Measurements from ENCODE around the gene KRT71. TPM values are rescaled to one million over a fixed set of nuclear protein-coding genes. Genes with fewer than 3 reads are reported as not detected.
"Not testable (repeated sequence)": the region's sequence is repeated elsewhere in the genome, so short reads cannot be mapped to it uniquely, and the experiment has no call there.

KRT71 gene
- total RNA-seq, 1 experiment from 2014 or later, result not detected

GRCh38 chr12:52515319-52515646, 37.7 kb downstream of the KRT71 start:
- Histone ChIP-seq H4K20me1 (ENCODE audit: insufficient read depth, low read depth, low read length) (no peaks in the 10 kb centered on the region), H3K36me3 (ENCODE audit: insufficient read depth, low read length) (no peaks in the 10 kb centered on the region), H3K4me2 (ENCODE audit: low read depth, low read length, poor library complexity, severe bottlenecking) (no peak overlapping the region), H3K27me3 (ENCODE audit: low read length) (no peaks in the 10 kb centered on the region), H3K4me3 (ENCODE audit: low read length) (no peak overlapping the region), H3K4me1 (ENCODE audit: low read length) (peaks cover 2% of the 10 kb centered on the region; the same call in 1 of the 2 replicates), H3K27ac (ENCODE audit: low read length) (no peak overlapping the region), H3K9me3 (ENCODE audit: low read length) (no peaks in the 10 kb centered on the region), H3K79me2 (ENCODE audit: low read length) (no peaks in the 10 kb centered on the region), H2AFZ (ENCODE audit: low read length) (no peak overlapping the region), H3K9ac (ENCODE audit: low read length) (no peak overlapping the region), H3K9me2 (replicated peaks; ENCODE audit: insufficient read depth, low read length) (no peaks in the 10 kb centered on the region)
- no peak for DNase-seq

DNA sequence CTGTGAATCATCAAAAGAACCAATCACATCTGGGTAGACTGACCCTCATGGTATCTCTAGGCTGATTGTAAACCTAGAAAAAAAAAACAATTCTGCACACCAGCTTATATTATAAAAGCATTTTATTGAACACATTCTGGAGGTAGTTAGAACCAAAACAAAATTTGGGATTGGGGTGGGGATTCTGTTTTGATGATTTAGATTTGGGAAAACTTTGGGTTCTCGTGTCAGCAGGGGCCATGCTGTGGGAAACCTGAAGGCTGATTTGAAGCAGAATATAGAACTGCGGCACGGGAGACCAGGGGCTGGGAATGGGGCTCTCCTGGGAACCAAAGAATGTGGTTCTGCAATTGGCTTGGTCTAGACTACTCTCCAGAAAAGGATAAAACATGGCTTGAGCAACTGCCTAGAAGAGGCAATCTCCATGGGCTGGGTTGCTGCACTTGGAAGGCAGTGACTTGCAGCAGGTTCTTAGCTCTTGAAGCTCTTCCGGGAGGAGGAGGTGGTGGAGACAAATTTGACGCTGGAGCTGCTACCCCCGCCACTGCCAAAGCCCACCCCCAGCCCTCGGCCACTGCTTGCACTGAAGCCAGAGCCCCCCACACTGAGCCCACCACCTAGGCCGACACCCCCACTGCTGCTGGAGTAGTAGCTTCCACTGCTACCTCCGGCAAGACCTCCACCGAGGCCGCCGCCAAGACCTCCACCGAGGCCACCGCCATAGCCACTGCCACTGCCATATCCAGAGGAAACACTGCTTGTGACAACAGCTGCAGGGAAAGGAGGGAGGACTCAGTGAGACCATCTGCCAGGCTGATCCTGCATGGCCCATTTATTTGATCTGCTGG, 38.2 kb downstream of the KRT71 start:
- Histone ChIP-seq H3K4me1 (ENCODE audit: low read length) (peaks cover 3% of the 10 kb centered on the region; the same call in 1 of the 2 replicates), H3K79me2 (ENCODE audit: low read length) (no peaks in the 10 kb centered on the region), H3K4me3 (ENCODE audit: low read length) (no peak overlapping the region), H3K9me2 (replicated peaks; ENCODE audit: insufficient read depth, low read length) (no peaks in the 10 kb centered on the region), H2AFZ (ENCODE audit: low read length) (no peak overlapping the region), H3K27ac (ENCODE audit: low read length) (no peak overlapping the region), H3K4me2 (ENCODE audit: low read depth, low read length, poor library complexity, severe bottlenecking) (no peak overlapping the region), H4K20me1 (ENCODE audit: insufficient read depth, low read depth, low read length) (no peaks in the 10 kb centered on the region), H3K36me3 (ENCODE audit: insufficient read depth, low read length) (no peaks in the 10 kb centered on the region), H3K9me3 (ENCODE audit: low read length) (no peaks in the 10 kb centered on the region), H3K27me3 (ENCODE audit: low read length) (no peaks in the 10 kb centered on the region), H3K9ac (ENCODE audit: low read length) (no peak overlapping the region)
- no peak for DNase-seq

DNA sequence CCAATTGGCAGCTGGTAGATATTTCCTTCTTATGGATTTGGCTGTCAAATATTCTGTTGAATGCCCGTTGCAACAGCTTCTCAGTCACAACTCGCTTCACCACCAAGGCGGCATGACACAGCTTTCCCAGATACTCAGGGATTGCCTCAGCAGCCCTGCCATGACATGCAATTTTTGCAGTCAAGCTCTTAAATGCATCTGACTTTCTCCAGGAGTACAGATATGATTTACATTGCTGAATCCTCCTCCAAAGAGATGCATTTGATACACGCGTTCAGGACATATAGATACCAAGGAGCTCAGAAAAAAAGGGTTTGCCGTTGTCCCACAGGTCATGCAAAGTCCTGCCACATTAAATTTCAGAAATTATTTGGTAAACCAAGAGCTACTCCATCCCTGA, 39.2 kb downstream of the KRT71 start:
- Histone ChIP-seq H3K36me3 (ENCODE audit: insufficient read depth, low read length) (no peaks in the 10 kb centered on the region), H3K9ac (ENCODE audit: low read length) (no peak overlapping the region), H3K79me2 (ENCODE audit: low read length) (no peaks in the 10 kb centered on the region), H2AFZ (ENCODE audit: low read length) (no peak overlapping the region), H3K4me1 (ENCODE audit: low read length) (peaks cover 3% of the 10 kb centered on the region; the same call in 1 of the 2 replicates), H4K20me1 (ENCODE audit: insufficient read depth, low read depth, low read length) (no peaks in the 10 kb centered on the region), H3K9me2 (replicated peaks; ENCODE audit: insufficient read depth, low read length) (no peaks in the 10 kb centered on the region), H3K27me3 (ENCODE audit: low read length) (no peaks in the 10 kb centered on the region), H3K4me3 (ENCODE audit: low read length) (no peak overlapping the region), H3K9me3 (ENCODE audit: low read length) (no peaks in the 10 kb centered on the region), H3K27ac (ENCODE audit: low read length) (no peak overlapping the region), H3K4me2 (ENCODE audit: low read depth, low read length, poor library complexity, severe bottlenecking) (no peak overlapping the region)
- DNase-seq, result no peak

DNA sequence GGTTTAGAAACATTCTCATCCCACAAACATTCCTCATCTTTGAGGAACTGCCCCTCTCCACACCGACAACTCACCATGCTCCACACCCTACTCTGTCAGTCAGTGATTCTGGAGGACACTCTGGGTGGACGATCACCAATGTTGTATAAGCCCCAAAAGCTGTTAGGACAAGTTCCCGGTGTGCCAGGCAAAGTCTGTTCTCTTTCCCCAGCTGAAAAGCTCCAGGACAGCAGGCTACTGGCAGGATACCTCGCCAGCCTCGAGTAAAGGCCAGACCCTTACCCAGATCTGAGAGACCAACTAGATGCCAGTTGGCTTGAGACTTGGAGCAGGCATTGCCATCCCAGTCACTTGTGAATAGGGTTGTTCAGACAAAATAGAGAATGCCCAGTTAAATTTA, 44.7 kb downstream of the KRT71 start:
- Histone ChIP-seq H3K4me3 (ENCODE audit: low read length) (no peak overlapping the region), H4K20me1 (ENCODE audit: insufficient read depth, low read depth, low read length) (no peaks in the 10 kb centered on the region)

GRCh38 chr12:52506858-52507715, 45.9 kb downstream of the KRT71 start:
- Histone ChIP-seq H3K4me2 (ENCODE audit: low read depth, low read length, poor library complexity, severe bottlenecking) (no peak overlapping the region), H3K79me2 (ENCODE audit: low read length) (no peaks in the 10 kb centered on the region), H3K4me3 (ENCODE audit: low read length) (no peak overlapping the region), H4K20me1 (ENCODE audit: insufficient read depth, low read depth, low read length) (no peaks in the 10 kb centered on the region), H3K4me1 (ENCODE audit: low read length) (peaks cover 3% of the 10 kb centered on the region; the same call in 1 of the 2 replicates), H3K9me2 (replicated peaks; ENCODE audit: insufficient read depth, low read length) (no peaks in the 10 kb centered on the region), H3K36me3 (ENCODE audit: insufficient read depth, low read length) (no peaks in the 10 kb centered on the region), H3K27me3 (ENCODE audit: low read length) (no peaks in the 10 kb centered on the region), H2AFZ (ENCODE audit: low read length) (no peak overlapping the region), H3K27ac (ENCODE audit: low read length) (no peak overlapping the region), H3K9ac (ENCODE audit: low read length) (no peak overlapping the region), H3K9me3 (ENCODE audit: low read length) (no peaks in the 10 kb centered on the region)
- DNase-seq, result peak; percentile 70

More for the DNA sequence above, 44.7 kb downstream of the KRT71 start:
- H3K9ac ChIP-seq (ENCODE audit: low read length), result no peak overlapping the region
- peaks cover 3% of the 10 kb centered on the region; the same call in 1 of the 2 replicates for H3K4me1 ChIP-seq (ENCODE audit: low read length)
- H3K79me2 ChIP-seq (ENCODE audit: low read length), result no peaks in the 10 kb centered on the region
- no peak overlapping the region for H3K4me2 ChIP-seq (ENCODE audit: low read depth, low read length, poor library complexity, severe bottlenecking)
- H3K9me2 ChIP-seq (replicated peaks; ENCODE audit: insufficient read depth, low read length), result no peaks in the 10 kb centered on the region
- H3K36me3 ChIP-seq (ENCODE audit: insufficient read depth, low read length), result no peaks in the 10 kb centered on the region
- DNase-seq, result no peak
- H3K27me3 ChIP-seq (ENCODE audit: low read length), result no peaks in the 10 kb centered on the region
- no peak overlapping the region for H3K27ac ChIP-seq (ENCODE audit: low read length)
- no peaks in the 10 kb centered on the region for H3K9me3 ChIP-seq (ENCODE audit: low read length)
- H2AFZ ChIP-seq (ENCODE audit: low read length), result no peak overlapping the region

DNA sequence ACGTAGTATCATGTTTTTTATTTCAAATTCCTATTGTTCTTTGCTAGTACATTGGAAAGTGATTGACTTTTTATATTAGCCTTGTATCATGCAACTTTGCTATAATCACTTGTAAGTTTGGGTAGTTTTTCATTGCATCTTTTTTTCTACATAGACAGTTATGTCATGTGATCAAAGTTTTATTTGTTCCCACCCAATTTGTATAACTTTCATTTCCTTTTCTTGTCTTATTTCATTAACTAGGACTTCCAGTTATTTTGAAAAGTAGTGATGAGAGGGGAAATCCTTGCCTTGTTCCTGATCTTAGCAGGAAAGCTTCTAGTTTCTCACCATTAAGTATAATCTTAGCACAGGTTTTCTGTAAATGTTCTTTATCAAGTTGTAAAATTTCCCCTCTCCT, 50.1 kb downstream of the KRT71 start:
- no peaks in the 10 kb centered on the region for H3K36me3 ChIP-seq (ENCODE audit: insufficient read depth, low read length)
- no peaks in the 10 kb centered on the region for H3K9me3 ChIP-seq (ENCODE audit: low read length)
- H2AFZ ChIP-seq (ENCODE audit: low read length), result no peak overlapping the region
- no peaks in the 10 kb centered on the region for H3K9me2 ChIP-seq (replicated peaks; ENCODE audit: insufficient read depth, low read length)
- H3K27ac ChIP-seq (ENCODE audit: low read length), result no peak overlapping the region
- no peak overlapping the region for H3K4me3 ChIP-seq (ENCODE audit: low read length)
- no peaks in the 10 kb centered on the region for H3K79me2 ChIP-seq (ENCODE audit: low read length)
- no peak for DNase-seq
- no peak overlapping the region for H3K4me2 ChIP-seq (ENCODE audit: low read depth, low read length, poor library complexity, severe bottlenecking)
- H3K27me3 ChIP-seq (ENCODE audit: low read length), result no peaks in the 10 kb centered on the region
- no peaks in the 10 kb centered on the region for H4K20me1 ChIP-seq (ENCODE audit: insufficient read depth, low read depth, low read length)
- H3K4me1 ChIP-seq (ENCODE audit: low read length), result no peaks in the 10 kb centered on the region
- H3K9ac ChIP-seq (ENCODE audit: low read length), result no peak overlapping the region

DNA sequence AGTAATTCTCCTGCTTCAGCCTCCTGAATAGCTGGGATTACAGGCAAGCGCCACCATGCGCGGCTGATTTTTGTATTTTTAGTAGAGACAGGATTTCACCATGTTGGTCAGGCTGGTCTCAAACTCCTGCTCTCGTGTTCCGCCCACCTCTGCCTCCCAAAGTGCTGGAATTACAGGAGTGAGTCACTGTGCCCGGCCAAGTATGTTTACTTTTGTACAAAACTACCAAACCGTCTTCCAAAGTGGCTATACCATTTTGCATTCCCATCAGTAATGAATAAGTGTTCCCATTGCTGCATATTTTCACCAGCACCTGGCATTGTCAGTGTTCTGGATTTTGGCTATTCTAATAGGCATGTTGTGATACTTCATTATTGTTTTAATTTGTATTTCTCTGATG, 51.5 kb downstream of the KRT71 start:
- no peak overlapping the region for H3K4me2 ChIP-seq (ENCODE audit: low read depth, low read length, poor library complexity, severe bottlenecking)
- DNase-seq, result no peak
- no peak overlapping the region for H3K27ac ChIP-seq (ENCODE audit: low read length)

GRCh38 chr12:52500574-52500973, 52.4 kb downstream of the KRT71 start:
- H3K27me3 ChIP-seq (ENCODE audit: low read length); H3K36me3 ChIP-seq (ENCODE audit: insufficient read depth, low read length); H3K27ac ChIP-seq (ENCODE audit: low read length); H3K9ac ChIP-seq (ENCODE audit: low read length); H4K20me1 ChIP-seq (ENCODE audit: insufficient read depth, low read depth, low read length); H3K4me2 ChIP-seq (ENCODE audit: low read depth, low read length, poor library complexity, severe bottlenecking); H3K79me2 ChIP-seq (ENCODE audit: low read length); H3K9me2 ChIP-seq (replicated peaks; ENCODE audit: insufficient read depth, low read length); DNase-seq; H2AFZ ChIP-seq (ENCODE audit: low read length); H3K4me3 ChIP-seq (ENCODE audit: low read length); H3K9me3 ChIP-seq (ENCODE audit: low read length): not testable (repeated sequence)
- peaks cover 16% of the 10 kb centered on the region for H3K4me1 ChIP-seq (ENCODE audit: low read length)

More for the DNA sequence above, 51.5 kb downstream of the KRT71 start:
- Histone ChIP-seq H2AFZ (ENCODE audit: low read length) (no peak overlapping the region), H3K9me2 (replicated peaks; ENCODE audit: insufficient read depth, low read length) (no peaks in the 10 kb centered on the region), H3K4me3 (ENCODE audit: low read length) (no peak overlapping the region), H3K9me3 (ENCODE audit: low read length) (no peaks in the 10 kb centered on the region), H3K27me3 (ENCODE audit: low read length) (no peaks in the 10 kb centered on the region), H4K20me1 (ENCODE audit: insufficient read depth, low read depth, low read length) (no peaks in the 10 kb centered on the region), H3K36me3 (ENCODE audit: insufficient read depth, low read length) (no peaks in the 10 kb centered on the region), H3K4me1 (ENCODE audit: low read length) (peaks cover 6% of the 10 kb centered on the region), H3K79me2 (ENCODE audit: low read length) (no peaks in the 10 kb centered on the region), H3K9ac (ENCODE audit: low read length) (no peak overlapping the region)
